ENCODE results near the gene PDE4B.

Gene PDE4B

GRCh38 chr1:66175098-66175497, 382.4 kb downstream of the PDE4B start:
- FAIRE-seq = no peak
- DNase-seq (ENCODE audit: low spot score) = no peak

GRCh38 chr1:66175581-66175980, 382.9 kb downstream of the PDE4B start:
- no peak for FAIRE-seq
- DNase-seq (ENCODE audit: low spot score) = no peak

GRCh38 chr1:66176012-66176715, 383.5 kb downstream of the PDE4B start:
- FAIRE-seq (no peak), DNase-seq (ENCODE audit: low spot score) (no peak)

- no peak for DNase-seq (ENCODE audit: low spot score)
- no peak for FAIRE-seq
Measured at GRCh38 chr1:66176832-66177231, 384.1 kb downstream of the PDE4B start.

- DNase-seq (ENCODE audit: low spot score) = no peak
- no peak for FAIRE-seq
Measured at GRCh38 chr1:66177510-66177909, 384.8 kb downstream of the PDE4B start.

GRCh38 chr1:66182026-66182425, 389.3 kb downstream of the PDE4B start:
- DNase-seq (ENCODE audit: low spot score) (no peak), FAIRE-seq (no peak)

- no peak for FAIRE-seq
- DNase-seq (ENCODE audit: low spot score) = no peak
Measured at GRCh38 chr1:66182551-66183178, 390.0 kb downstream of the PDE4B start.

GRCh38 chr1:66183400-66183799, 390.7 kb downstream of the PDE4B start:
- FAIRE-seq (no peak), DNase-seq (ENCODE audit: low spot score) (no peak)

GRCh38 chr1:66197120-66197519, 404.4 kb downstream of the PDE4B start:
- no peak for FAIRE-seq
- no peak for DNase-seq (ENCODE audit: low spot score)

- no peak for FAIRE-seq
- no peak for DNase-seq (ENCODE audit: low spot score)
Measured at GRCh38 chr1:66197785-66198184, 405.1 kb downstream of the PDE4B start.

GRCh38 chr1:66206563-66207144, 414.0 kb downstream of the PDE4B start:
- FAIRE-seq = no peak
- DNase-seq (ENCODE audit: low spot score) = no peak

GRCh38 chr1:66207484-66207883, 414.8 kb downstream of the PDE4B start:
- DNase-seq (ENCODE audit: low spot score) (no peak), FAIRE-seq (no peak)

GRCh38 chr1:66208632-66209031, 415.9 kb downstream of the PDE4B start:
- DNase-seq (ENCODE audit: low spot score) (no peak), FAIRE-seq (no peak)

- DNase-seq (ENCODE audit: low spot score) (no peak), FAIRE-seq (no peak)
Measured at GRCh38 chr1:66210635-66211244, 418.0 kb downstream of the PDE4B start.

- FAIRE-seq = no peak
- DNase-seq (ENCODE audit: low spot score) = no peak
Measured at GRCh38 chr1:66211521-66211920, 418.8 kb downstream of the PDE4B start.

- no peak for DNase-seq (ENCODE audit: low spot score)
- FAIRE-seq = no peak
Measured at GRCh38 chr1:66213491-66213890, 420.8 kb downstream of the PDE4B start.

- DNase-seq (ENCODE audit: low spot score) (no peak), FAIRE-seq (no peak)
Measured at GRCh38 chr1:66214901-66215300, 422.2 kb downstream of the PDE4B start.

- DNase-seq (ENCODE audit: low spot score) (peak; percentile 34), FAIRE-seq (no peak)
Measured at GRCh38 chr1:66217021-66217420, 424.3 kb downstream of the PDE4B start.

- no peak for FAIRE-seq
Measured at GRCh38 chr1:66217561-66217960, 424.9 kb downstream of the PDE4B start.

GRCh38 chr1:66220477-66220876, 427.8 kb downstream of the PDE4B start:
- FAIRE-seq = no peak
- DNase-seq (ENCODE audit: low spot score) = no peak

More at GRCh38 chr1:66217561-66217960, 424.9 kb downstream of the PDE4B start:
- no peak for DNase-seq (ENCODE audit: low spot score)

GRCh38 chr1:66223681-66224080, 431.0 kb downstream of the PDE4B start:
- no peak for DNase-seq (ENCODE audit: low spot score)
- no peak for FAIRE-seq

GRCh38 chr1:66226985-66227384, 434.3 kb downstream of the PDE4B start:
- no peak for FAIRE-seq

More at GRCh38 chr1:66226985-66227384, 434.3 kb downstream of the PDE4B start:
- DNase-seq (ENCODE audit: low spot score) = no peak

All from RCC 7860 (cell line).